ENCODE measurements around the gene UBA3.
A peak's percentile ranks its signal among the peaks of the same experiment; 100 is the strongest.

The UBA3 gene

DNA sequence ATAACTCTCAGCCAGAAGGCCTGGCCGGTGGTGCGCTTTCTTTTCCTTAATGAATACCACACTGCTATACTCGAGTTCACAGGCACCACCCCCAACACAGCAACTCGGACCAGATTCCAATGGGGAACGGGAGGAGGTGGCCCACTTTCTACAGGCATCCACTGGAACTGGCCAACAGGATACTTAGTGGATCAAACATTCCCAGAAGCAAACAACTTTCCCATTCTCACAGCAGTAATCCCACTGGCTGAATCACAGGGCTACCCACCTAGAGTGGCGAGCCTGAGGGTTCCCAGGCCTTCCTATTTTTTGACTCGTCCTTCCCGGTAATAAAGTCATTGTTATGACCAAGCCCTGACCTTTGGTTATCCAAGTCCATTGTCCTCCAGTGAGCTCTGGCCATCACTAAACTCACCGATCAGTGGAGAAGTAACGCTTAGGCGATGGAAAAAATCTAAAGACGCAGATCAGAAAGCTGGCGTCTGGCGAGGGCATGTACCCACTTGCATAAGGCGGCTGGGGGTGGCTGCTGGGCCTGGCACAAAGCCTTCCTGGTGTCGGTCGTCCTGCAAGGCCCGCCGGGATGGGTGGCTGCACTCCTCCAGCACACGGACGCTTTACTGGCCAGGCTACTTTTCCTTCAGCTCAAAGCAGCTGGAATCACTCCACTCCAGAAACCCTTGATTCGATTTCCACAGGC lies 67.9 kb downstream of the UBA3 start:
- FAIRE-seq, result peak; percentile 47
- TF ChIP-seq PAX5 (IDR thresholded peaks at IDR 0.05; ENCODE audit: insufficient read depth, low read length, severe bottlenecking) (no peak), TAF1 (IDR thresholded peaks at IDR 0.05; ENCODE audit: low read depth, low read length) (no peak), POLR2A (IDR thresholded peaks at IDR 0.05; ENCODE audit: low read depth, low read length) (no peak), SPI1 (IDR thresholded peaks at IDR 0.05; ENCODE audit: low read depth, low read length) (no peak), POLR2AphosphoS5 (IDR thresholded peaks at IDR 0.05; ENCODE audit: low read depth, low read length) (no peak), POU2F2 (IDR thresholded peaks at IDR 0.05; ENCODE audit: low read depth, low read length) (no peak)
- no peak for DNase-seq (ENCODE audit: insufficient read length, low spot score)

DNA sequence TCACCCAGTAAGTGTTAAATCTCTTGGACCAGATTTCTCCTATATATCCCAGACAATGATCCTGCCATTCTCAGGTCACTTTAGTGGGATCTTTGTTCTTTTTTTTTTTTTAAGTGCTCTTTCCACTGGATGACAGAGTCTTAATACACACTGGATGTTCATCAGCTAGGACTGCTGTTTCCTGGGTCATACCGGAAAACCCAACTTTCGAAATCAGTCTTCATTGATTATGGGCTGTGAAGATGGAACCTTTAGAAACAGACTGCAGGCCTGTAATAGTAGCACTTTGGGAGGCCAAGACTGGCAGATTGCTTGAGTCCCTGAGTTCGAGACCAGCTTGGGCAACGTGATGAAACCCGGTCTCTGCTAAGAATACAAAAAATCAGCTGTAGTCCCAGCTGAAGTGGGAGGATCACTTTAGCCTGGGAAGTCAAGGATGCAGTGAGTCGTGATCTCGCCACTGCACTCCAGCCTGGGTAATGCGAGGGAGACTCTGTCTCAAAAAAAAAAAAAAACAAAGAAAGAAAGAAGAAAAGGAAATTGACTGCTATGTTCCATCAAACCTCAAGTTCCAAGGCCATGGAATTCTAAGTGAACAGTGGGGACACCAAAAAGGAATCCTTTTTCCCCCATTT lies 69.0 kb downstream of the UBA3 start:
- no peak for DNase-seq (ENCODE audit: insufficient read length, low spot score)
- TF ChIP-seq POLR2A (IDR thresholded peaks at IDR 0.05; ENCODE audit: low read depth, low read length) (no peak), POU2F2 (IDR thresholded peaks at IDR 0.05; ENCODE audit: low read depth, low read length) (no peak), POLR2AphosphoS5 (IDR thresholded peaks at IDR 0.05; ENCODE audit: low read depth, low read length) (no peak), SPI1 (IDR thresholded peaks at IDR 0.05; ENCODE audit: low read depth, low read length) (no peak), TAF1 (IDR thresholded peaks at IDR 0.05; ENCODE audit: low read depth, low read length) (no peak), PAX5 (IDR thresholded peaks at IDR 0.05; ENCODE audit: insufficient read depth, low read length, severe bottlenecking) (no peak)
- FAIRE-seq, result no peak

DNA sequence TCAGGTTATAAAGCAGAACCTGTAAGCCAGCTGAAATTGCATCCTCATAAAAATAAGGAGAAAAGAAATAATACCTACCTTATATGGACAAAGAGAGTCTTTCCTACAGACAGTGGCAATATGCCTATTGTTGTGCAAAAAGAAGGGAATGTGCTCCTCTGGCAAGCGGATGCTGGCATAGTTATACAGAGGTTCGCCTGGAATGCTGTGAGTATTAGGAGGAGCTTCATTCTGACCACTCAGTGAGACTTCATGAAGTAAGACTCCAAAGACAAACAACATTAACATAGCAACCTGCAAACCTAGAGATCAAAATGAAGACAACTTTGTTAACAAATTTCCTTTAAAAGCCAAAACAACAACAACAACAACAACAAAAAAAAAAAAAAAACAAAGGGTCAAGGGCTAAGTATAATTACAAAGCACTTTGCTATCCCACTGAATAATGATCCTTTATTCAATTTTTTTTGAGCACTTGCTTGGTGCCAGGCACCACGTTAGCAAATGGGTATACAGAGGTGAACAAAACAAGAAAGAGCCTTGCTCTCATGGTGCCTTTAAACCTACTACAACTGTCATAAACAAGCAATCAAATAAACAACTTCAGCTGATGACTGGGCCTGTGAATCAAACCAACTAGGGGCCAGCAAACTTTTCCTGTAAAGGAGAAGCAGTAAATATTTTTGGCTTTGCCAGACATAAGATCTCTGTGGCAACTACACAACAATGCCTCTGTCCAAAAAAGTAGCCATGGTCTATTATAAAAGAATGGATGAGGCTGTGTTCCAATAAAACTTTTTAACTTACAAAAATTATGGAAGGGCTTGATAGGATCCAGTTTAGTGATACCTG lies 70.4 kb downstream of the UBA3 start:
- no peak for FAIRE-seq
- DNase-seq (ENCODE audit: insufficient read length, low spot score), result no peak

DNA sequence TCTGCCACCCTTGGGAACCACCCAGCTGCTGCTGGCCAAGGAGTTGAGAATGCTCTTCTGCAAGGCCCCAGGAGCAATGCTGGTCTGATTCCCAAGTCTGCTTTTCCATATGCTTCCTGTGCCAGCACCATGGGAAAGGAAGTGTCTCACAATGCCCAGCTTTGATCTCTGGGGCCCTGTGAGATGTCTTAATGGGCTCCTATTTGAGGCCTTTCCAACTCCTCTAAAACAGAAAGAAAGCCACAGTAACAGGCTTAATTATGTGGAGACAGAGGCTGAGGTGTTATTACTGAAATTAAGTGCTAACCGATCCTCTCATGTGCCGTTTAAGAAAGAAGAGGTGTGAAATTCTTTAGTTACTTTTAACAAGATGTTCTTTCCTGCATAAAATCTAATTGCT lies 71.2 kb downstream of the UBA3 start:
- FAIRE-seq (no peak), DNase-seq (ENCODE audit: insufficient read length, low spot score) (no peak)
- TF ChIP-seq POLR2AphosphoS5 (IDR thresholded peaks at IDR 0.05; ENCODE audit: low read depth, low read length) (no peak), POLR2A (IDR thresholded peaks at IDR 0.05; ENCODE audit: low read depth, low read length) (no peak), SPI1 (IDR thresholded peaks at IDR 0.05; ENCODE audit: low read depth, low read length) (no peak), TAF1 (IDR thresholded peaks at IDR 0.05; ENCODE audit: low read depth, low read length) (no peak), PAX5 (IDR thresholded peaks at IDR 0.05; ENCODE audit: insufficient read depth, low read length, severe bottlenecking) (no peak), POU2F2 (IDR thresholded peaks at IDR 0.05; ENCODE audit: low read depth, low read length) (no peak)

More for the DNA sequence above, 70.4 kb downstream of the UBA3 start:
- no peak for TF ChIP-seq SPI1 (IDR thresholded peaks at IDR 0.05; ENCODE audit: low read depth, low read length)
- no peak for TF ChIP-seq POLR2A (IDR thresholded peaks at IDR 0.05; ENCODE audit: low read depth, low read length)
- TF ChIP-seq POU2F2 (IDR thresholded peaks at IDR 0.05; ENCODE audit: low read depth, low read length), result no peak
- no peak for TF ChIP-seq PAX5 (IDR thresholded peaks at IDR 0.05; ENCODE audit: insufficient read depth, low read length, severe bottlenecking)
- no peak for TF ChIP-seq POLR2AphosphoS5 (IDR thresholded peaks at IDR 0.05; ENCODE audit: low read depth, low read length)
- TF ChIP-seq TAF1 (IDR thresholded peaks at IDR 0.05; ENCODE audit: low read depth, low read length), result no peak

DNA sequence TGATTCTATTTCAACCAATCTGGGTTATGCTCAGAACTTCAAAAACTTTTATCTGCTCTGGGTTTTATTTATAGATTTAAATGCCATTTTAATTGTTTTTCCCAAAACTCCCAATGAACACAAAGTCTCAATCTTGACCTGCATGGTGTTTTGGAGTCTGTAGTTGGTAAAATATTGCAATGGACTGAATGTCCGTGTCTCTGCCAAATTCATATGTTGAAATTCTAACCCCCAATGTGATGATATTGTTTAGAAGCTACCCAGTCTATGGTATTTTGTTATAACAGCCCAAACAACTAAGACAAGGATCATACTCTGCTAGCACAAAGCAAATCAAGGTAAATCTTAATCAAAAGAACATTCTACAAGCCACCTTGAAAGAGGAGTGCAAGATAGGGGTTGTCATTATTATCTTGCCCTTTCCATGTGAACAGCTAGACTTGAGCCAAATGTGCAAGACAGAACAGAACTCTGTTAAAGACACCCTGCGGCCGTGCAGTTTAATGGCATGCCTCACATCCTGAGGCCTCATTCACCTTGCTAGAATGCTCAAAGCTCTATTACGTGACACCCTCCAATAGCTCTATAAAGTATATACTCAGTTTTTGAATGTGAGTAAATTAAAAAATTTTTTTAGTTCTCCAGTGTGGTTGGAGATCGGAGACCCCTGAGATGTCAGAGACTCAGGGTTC lies 74.2 kb downstream of the UBA3 start:
- FAIRE-seq (no peak), DNase-seq (ENCODE audit: insufficient read length, low spot score) (no peak)
- no peak for TF ChIP-seq POLR2A (IDR thresholded peaks at IDR 0.05; ENCODE audit: low read depth, low read length)
- TF ChIP-seq POU2F2 (IDR thresholded peaks at IDR 0.05; ENCODE audit: low read depth, low read length), result no peak
- TF ChIP-seq TAF1 (IDR thresholded peaks at IDR 0.05; ENCODE audit: low read depth, low read length), result no peak
- no peak for TF ChIP-seq SPI1 (IDR thresholded peaks at IDR 0.05; ENCODE audit: low read depth, low read length)
- no peak for TF ChIP-seq PAX5 (IDR thresholded peaks at IDR 0.05; ENCODE audit: insufficient read depth, low read length, severe bottlenecking)
- no peak for TF ChIP-seq POLR2AphosphoS5 (IDR thresholded peaks at IDR 0.05; ENCODE audit: low read depth, low read length)

DNA sequence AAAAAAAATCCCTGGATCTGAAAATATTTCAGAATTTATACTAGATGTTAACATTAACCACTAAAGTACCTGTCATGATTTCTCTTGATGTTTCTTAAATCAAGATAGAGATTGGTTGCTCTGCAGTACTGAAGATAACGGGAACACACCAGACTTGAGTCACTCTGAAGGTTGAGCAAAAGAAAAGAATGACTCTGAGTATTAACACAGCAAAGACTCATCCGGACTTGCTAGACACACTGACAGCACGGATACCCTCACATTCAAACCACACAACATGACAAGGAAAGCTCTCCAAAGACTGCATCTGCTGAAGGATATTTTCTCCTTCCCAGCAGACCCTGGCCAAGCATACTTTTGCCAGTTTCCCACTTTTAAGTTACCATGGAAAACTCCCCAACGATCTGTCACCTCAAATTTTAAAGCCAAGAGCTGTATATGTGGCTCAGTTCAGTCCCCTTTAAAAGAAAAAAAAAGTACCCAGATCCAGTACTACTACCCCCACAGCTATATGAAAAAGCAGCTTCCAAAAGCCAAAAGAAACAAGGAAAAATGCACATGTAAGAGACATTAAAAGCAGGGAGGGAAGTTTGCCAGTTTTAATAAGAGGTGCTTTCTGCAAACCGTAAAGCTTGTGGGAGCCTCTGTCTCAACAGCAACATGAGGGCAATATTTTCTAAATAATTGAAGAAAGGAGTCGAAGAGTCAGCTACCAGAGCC lies 74.9 kb downstream of the UBA3 start:
- TF ChIP-seq TAF1 (IDR thresholded peaks at IDR 0.05; ENCODE audit: low read depth, low read length), result no peak
- TF ChIP-seq POLR2AphosphoS5 (IDR thresholded peaks at IDR 0.05; ENCODE audit: low read depth, low read length), result no peak
- no peak for TF ChIP-seq SPI1 (IDR thresholded peaks at IDR 0.05; ENCODE audit: low read depth, low read length)
- no peak for TF ChIP-seq POU2F2 (IDR thresholded peaks at IDR 0.05; ENCODE audit: low read depth, low read length)
- no peak for TF ChIP-seq PAX5 (IDR thresholded peaks at IDR 0.05; ENCODE audit: insufficient read depth, low read length, severe bottlenecking)
- TF ChIP-seq POLR2A (IDR thresholded peaks at IDR 0.05; ENCODE audit: low read depth, low read length), result no peak
- DNase-seq (ENCODE audit: insufficient read length, low spot score) (no peak), FAIRE-seq (no peak)
